Measurements from ENCODE around the gene MX1.

MX1 gene

GRCh38 chr21:41494242-41494641 is 68.2 kb downstream of the MX1 start:
- DNase-seq: no peak

DNA sequence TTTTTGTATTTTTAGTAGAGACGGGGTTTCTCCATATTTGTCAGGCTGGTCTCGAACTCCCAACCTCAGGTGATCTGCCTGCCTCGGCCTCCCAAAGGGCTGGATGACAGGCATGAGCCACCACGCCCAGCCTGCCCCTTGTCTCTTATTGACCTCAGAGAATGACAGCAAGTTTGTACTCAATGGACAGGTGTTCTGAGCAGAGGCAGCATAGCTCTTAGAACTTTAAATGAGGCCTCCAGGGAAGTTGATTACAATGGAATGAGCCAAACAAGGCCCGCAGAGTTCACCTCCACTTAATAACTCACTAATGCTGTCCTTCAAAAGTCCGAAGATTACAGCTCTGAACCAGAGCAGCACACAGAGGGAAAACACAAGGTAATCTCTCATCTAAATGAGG is 71.0 kb downstream of the MX1 start:
- no peak for DNase-seq

GRCh38 chr21:41497788-41498187 is 71.7 kb downstream of the MX1 start:
- DNase-seq: no peak

- no peak for DNase-seq
Measured at GRCh38 chr21:41499920-41500319, 73.9 kb downstream of the MX1 start.

DNA sequence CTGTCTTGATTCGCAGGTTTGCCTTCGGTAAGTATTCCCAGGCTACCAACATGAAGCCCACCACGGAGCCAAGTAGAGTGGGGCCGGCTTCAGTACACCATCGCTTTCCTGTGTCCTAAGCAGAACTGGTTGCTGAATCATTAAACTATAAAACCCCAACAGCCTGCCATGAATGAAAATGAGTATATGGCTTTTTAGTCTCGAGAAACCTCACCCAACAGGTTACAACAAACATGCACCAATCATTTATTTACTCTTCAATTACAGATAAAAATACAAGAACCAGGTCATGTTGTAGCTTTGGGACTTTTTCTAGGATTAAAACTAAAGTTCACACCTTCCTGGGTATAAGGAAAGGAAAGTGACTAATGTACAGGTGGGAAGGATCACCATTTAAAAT is 74.3 kb downstream of the MX1 start:
- no peak for DNase-seq

DNA sequence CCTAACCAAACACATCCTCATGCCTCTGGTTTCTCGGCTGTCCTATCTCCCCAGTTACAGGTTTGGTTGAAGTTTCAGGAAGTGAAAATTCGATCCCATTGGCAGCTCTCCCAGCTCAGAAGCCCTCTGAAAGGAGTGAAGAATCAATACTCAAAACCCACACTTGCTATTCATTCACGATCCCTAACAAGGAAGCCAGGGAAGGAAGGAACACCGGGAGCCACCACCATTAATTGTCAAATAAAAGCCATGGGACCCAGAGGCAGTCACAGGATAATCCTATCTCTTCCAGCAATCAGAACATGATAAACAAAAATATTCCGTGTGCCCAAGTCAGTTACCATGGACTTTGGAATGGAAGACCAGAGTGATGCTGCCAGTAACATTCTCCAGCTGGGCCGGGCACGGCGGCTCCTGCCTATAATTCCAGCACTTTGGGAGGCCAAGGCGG is 74.9 kb downstream of the MX1 start:
- no peak for DNase-seq

DNA sequence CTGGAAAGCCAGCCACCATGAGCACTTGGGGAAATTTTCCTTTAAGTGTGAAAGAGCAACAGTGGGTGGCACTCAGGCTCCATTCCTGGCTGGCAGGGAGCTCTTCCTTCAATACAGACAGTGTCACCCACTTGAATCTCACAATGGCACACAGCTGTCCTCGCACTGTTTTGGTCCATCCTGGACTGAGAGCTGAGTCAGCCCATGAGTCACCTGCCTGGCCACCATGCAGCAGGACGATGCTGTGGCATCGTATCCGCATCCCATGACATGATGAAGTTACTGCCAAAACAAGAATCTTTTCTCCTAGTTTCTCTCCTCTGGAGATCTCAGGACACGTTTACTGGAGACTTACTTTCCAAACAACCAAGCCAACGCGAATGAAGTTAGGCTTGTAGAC is 75.9 kb downstream of the MX1 start:
- DNase-seq: no peak

- DNase-seq: no peak
Measured at GRCh38 chr21:41503331-41503730, 77.3 kb downstream of the MX1 start.

DNA sequence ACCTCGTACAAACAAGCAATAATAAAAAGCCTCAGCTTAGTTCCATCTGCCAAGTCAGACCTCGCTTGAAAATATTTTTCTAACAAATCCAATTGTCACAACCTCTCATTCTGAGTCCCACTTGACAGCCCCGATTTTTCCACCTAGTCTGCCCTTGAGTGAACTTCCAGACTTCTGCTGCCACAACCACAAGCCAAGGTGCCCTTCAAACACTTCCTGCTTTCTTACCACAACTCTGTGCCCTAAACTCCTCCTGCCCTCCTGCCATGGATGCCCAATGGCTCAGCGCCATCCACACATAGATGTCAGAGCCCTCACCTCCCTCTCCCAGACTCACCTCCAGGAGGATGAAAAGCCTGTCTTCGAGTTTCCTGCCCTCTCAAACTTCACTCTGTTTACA is 78.0 kb downstream of the MX1 start:
- DNase-seq: no peak

DNA sequence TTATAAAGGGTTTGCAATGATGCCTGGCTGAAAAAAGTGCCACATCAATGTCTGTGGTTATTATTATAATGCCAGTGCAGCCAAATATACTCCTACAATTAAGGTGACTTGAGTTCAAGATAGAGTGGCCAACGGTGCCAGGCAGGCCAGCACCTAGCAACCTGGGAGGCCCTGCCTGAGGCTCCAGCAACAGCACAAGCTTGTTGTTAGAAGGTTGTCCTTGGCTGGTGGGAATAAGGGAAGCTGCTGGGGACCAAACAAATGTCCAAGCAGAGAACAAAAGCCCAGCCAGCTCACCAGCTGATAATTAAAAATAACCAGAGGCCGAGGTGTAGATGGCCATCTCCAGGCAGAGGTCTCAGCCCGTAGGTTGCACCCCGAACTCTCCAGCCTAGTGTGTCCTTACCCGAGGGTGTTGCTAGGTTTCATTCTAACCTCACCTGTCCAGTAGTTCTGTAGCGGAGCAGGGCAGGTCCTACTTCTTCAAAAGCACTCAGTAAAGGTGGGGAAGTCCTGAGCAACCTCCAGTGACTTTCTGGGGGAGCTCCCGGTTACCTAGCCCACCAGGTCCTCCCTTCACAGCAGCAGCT is 80.1 kb downstream of the MX1 start:
- no peak for DNase-seq

GRCh38 chr21:41506611-41507520 is 80.8 kb downstream of the MX1 start:
- DNase-seq: no peak

GRCh38 chr21:41507521-41508414 is 81.7 kb downstream of the MX1 start, which contains the start of gene TMPRSS2:
TSS of gene TMPRSS2 (minus strand) at chr21:41508158. CDS start at chr21:41498133, 10,025 bp downstream.
- DNase-seq: no peak

- DNase-seq: no peak
Measured at GRCh38 chr21:41508415-41509144, 82.5 kb downstream of the MX1 start.

Data from NCI-H187 treated with DMSO at 0.1 percent for 48 hours (cell line).